NCI-H1436 treated with DMSO at 0.1 percent for 48 hours (cell line): ENCODE data around the gene CDC6.

ENCODE experiments used
- DNase-seq: peaks from one replicate; lab custom pipeline; 2025; lab: John Stamatoyannopoulos, UW

CDC6 gene

DNA sequence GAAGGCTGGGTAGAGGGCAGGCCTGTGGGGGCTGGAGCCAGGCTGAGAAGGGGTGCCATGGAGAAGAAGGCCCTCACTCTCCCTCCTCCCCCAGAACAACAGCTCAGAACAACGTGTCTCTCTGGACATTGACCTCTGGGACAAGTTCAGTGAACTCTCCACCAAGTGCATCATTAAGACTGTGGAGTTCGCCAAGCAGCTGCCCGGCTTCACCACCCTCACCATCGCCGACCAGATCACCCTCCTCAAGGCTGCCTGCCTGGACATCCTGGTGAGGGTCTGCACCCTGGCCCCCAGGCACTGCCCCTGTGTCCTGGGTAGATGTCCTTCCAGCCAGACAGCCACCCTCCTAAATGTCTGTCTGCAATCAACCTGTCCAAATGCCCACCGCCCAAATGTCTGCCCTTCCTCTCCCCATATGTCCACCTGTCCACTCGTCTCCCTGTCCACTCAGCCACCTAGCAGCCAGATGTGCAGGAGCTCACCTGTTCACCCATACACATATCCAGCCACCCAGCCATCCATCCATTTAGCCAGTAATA is 64.6 kb downstream of the CDC6 start:
- DNase-seq: no peak

DNA sequence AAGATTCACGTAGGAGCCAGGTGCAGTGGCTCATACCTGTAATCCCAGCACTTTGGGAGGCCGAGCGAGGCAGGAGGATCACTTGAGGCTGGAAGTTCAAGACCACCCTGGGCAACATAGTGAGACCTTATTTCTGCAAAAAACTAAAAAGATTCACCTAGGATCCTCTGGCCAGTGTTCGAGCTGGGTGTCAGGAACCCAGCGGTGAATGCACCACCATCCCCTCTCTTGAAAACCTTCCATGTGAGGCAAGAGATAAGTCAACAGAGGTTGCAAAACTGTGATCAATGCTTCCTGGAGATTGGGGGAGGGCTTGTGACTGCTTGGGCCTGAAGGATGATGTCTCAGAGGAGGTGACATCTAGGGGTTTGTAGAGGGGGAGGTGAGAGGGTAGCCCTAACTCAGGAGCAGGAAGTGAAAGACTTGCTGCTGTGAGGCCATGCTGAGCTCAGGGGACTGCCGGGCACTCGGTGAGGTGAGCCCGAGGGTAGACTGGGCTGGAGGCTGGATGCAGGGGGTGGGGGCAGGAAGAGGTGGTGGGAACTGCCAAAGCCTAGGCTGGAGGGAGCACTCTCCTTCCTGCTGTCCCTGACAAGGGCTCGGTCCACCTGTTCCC is 65.2 kb downstream of the CDC6 start:
- no peak for DNase-seq
